ENCODE results near the gene DYNC1I2.

Gene DYNC1I2

DNA sequence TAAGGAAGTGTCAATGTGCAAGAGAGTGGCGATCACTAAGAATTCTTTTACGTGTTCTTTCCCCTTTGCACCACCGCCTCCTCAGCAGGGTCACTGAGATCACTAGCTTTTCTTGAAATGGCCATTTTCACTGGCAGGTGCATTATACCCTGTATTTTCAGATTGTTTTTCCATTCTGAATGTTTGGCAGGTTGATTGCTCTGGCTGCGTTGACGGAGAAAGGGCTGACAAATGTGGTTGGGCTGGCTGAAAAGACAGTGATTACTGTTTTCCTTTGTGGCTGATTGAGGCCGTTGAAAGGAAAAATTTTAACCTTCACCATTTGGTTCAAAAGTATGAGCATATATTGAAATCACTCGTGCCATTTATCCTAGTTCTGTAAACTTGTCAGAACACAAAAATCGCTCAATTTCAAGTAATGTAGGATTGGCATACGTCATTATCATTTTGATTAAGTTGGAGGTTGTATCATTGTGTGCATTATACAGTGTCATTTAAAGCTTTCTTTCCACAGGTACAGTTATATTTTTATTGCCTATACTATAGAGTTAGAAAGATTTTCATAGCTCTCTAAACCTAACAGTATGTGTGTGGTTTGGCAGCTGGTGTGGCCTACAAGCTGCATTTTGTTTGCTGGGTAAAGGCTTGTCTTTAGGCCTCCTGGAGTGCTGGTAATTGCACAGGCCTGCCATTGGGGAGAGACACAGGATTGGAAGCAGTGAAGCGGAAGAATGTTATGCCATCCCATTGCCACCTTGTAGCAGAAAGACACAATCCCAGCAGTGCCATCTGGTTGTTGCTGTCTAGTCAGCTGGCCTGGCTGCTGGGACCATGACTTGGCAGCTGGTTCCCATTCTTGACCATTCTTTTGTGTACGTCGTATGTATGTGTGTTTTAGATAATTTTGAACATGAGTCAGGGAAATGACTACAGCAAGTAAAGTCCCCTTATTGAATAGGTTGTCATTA, 36.7 kb downstream of the DYNC1I2 start:
- ChIA-PET POLR2A (no interaction called here), CTCF (interaction anchor here (0.6 kb wide), 1 partner anchor 116 kb away, joined by 4 read pairs; no protein-coding TSS in a partner anchor)
- TF ChIP-seq ELF4 (IDR thresholded peaks at IDR 0.05) (no peak), FOXA1 (IDR thresholded peaks at IDR 0.05) (no peak), CTBP1 (IDR thresholded peaks at IDR 0.05; ENCODE audit: borderline replicate concordance) (no peak), ARNT (IDR thresholded peaks at IDR 0.05) (no peak), SUZ12 (IDR thresholded peaks at IDR 0.05) (no peak), PKNOX1 (IDR thresholded peaks at IDR 0.05) (peak; percentile 27)
- peak; percentile 16 for DNase-seq (ENCODE audit: extremely low spot score)

DNA sequence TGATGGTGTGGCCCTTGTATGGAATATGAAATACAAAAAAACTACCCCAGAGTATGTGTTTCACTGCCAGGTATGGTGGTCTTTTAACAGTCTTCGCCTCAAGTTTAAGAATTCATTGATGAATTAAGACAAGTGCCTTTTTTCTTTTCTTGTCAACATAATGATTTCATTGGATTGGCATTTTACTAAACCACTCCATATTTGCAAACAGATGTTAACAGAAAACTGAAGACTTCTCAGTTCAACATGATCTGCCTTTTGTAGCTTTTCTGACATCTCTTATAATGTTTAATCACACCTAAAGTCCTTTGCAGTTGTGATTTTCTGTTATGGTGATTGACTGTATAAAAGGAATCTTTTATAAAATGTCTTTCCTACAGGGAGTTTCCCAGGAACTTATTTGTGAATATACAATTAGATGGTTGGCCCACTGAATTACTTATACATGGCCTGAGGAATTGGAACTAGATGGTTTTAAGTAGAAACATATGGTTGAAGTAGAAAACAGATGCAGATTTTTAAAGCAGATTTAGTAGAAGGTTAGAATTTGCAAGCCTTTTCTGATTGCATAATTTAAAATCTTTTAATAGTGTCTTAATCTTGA, 39.7 kb downstream of the DYNC1I2 start:
- ChIA-PET POLR2A (no interaction called here), CTCF (no interaction called here)
- no peak for TF ChIP-seq TARDBP (IDR thresholded peaks at IDR 0.05)
- TF ChIP-seq PKNOX1 (IDR thresholded peaks at IDR 0.05), result no peak
- no peak for TF ChIP-seq SUZ12 (IDR thresholded peaks at IDR 0.05)
- TF ChIP-seq FOXA1 (IDR thresholded peaks at IDR 0.05), result no peak
- no peak for TF ChIP-seq L3MBTL2 (conservative IDR thresholded peaks at IDR 0.05)
- no peak for TF ChIP-seq ZNF384 (IDR thresholded peaks at IDR 0.05)
- TF ChIP-seq SP1 (IDR thresholded peaks at IDR 0.05), result no peak
- no peak for TF ChIP-seq LEF1 (IDR thresholded peaks at IDR 0.05; ENCODE audit: borderline replicate concordance)
- TF ChIP-seq NFRKB (IDR thresholded peaks at IDR 0.05), result no peak
- no peak for DNase-seq (ENCODE audit: extremely low spot score)

GRCh38 chr2:171728989-171729951, 42.0 kb downstream of the DYNC1I2 start:
- no peak for DNase-seq (ENCODE audit: extremely low spot score)
- ChIA-PET CTCF (interaction anchor here (0.6 to 0.9 kb wide), 3 partner anchors 17 to 1883 kb away, joined by 3 read pairs; no protein-coding TSS in a partner anchor), POLR2A (no interaction called here)
- TF ChIP-seq FOXK2 (IDR thresholded peaks at IDR 0.05) (no peak), BHLHE40 (IDR thresholded peaks at IDR 0.05; ENCODE audit: borderline replicate concordance) (no peak), FOXM1 (IDR thresholded peaks at IDR 0.05; ENCODE audit: borderline replicate concordance) (no peak), ELF4 (IDR thresholded peaks at IDR 0.05) (no peak), CTBP1 (IDR thresholded peaks at IDR 0.05; ENCODE audit: borderline replicate concordance) (no peak), LEF1 (IDR thresholded peaks at IDR 0.05; ENCODE audit: borderline replicate concordance) (no peak), PKNOX1 (IDR thresholded peaks at IDR 0.05) (no peak), ZNF384 (IDR thresholded peaks at IDR 0.05) (no peak), HDGF (IDR thresholded peaks at IDR 0.05; ENCODE audit: borderline replicate concordance) (no peak), L3MBTL2 (conservative IDR thresholded peaks at IDR 0.05) (no peak), NFRKB (IDR thresholded peaks at IDR 0.05) (no peak), SUZ12 (IDR thresholded peaks at IDR 0.05) (no peak), FOXA1 (IDR thresholded peaks at IDR 0.05) (no peak), SP1 (IDR thresholded peaks at IDR 0.05) (no peak), ARNT (IDR thresholded peaks at IDR 0.05) (no peak), TARDBP (IDR thresholded peaks at IDR 0.05) (no peak)

DNA sequence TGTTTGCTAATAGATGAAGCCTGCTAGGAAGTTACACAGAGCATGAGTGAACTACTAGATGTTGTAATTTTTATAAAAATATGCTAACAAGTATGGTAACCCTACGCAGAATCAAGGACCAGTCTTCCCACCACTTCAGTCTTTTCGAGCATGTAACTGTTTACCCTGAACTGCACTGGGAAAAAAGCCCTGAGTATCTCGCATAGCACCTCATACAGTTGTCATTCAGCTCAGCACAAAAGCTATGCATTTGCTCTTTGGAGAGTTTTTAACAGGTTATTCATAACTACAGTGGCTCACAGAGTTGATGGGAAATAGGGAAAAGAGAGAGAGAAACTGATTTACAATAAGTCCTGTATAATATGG, 42.7 kb downstream of the DYNC1I2 start:
- TF ChIP-seq TARDBP (IDR thresholded peaks at IDR 0.05) (no peak), FOXM1 (IDR thresholded peaks at IDR 0.05; ENCODE audit: borderline replicate concordance) (no peak), BHLHE40 (IDR thresholded peaks at IDR 0.05; ENCODE audit: borderline replicate concordance) (no peak), ELF4 (IDR thresholded peaks at IDR 0.05) (no peak), SP1 (IDR thresholded peaks at IDR 0.05) (no peak), ARNT (IDR thresholded peaks at IDR 0.05) (no peak), FOXA1 (IDR thresholded peaks at IDR 0.05) (no peak), HDGF (IDR thresholded peaks at IDR 0.05; ENCODE audit: borderline replicate concordance) (no peak), SUZ12 (IDR thresholded peaks at IDR 0.05) (no peak), L3MBTL2 (conservative IDR thresholded peaks at IDR 0.05) (no peak), ZNF384 (IDR thresholded peaks at IDR 0.05) (no peak), FOXK2 (IDR thresholded peaks at IDR 0.05) (no peak), CTBP1 (IDR thresholded peaks at IDR 0.05; ENCODE audit: borderline replicate concordance) (no peak), NFRKB (IDR thresholded peaks at IDR 0.05) (no peak), LEF1 (IDR thresholded peaks at IDR 0.05; ENCODE audit: borderline replicate concordance) (no peak), PKNOX1 (IDR thresholded peaks at IDR 0.05) (no peak)
- DNase-seq (ENCODE audit: extremely low spot score), result no peak
- ChIA-PET CTCF (no interaction called here), POLR2A (no interaction called here)

Data from HEK293T (cell line).